HepG2 (cell line): ENCODE results near the gene PASK. TPM values are rescaled to one million over a fixed set of nuclear protein-coding genes. Genes with fewer than 3 reads are reported as not detected.
A peak's percentile ranks its signal among the peaks of the same experiment; 100 is the strongest.

Source experiments
- ARID5B ChIP-seq: IDR thresholded peaks from 2 replicates; pipeline ENCODE4 v1.4.0; 2020; ENCODE audit warnings: mild to moderate bottlenecking, missing genetic modification reagents
- HNF1B ChIP-seq: sonication (generic); formaldehyde crosslinking; IDR thresholded peaks from 2 replicates; pipeline ENCODE4 v1.5.1; 2020; ENCODE audit warnings: mild to moderate bottlenecking, moderate library complexity, missing genetic modification reagents
- KAT7 ChIP-seq: IDR thresholded peaks from 2 replicates; pipeline ENCODE4 v1.6.1; 2018; ENCODE audit warnings: borderline replicate concordance, missing compliant biosample characterization
- MEF2D ChIP-seq: sonication (generic); formaldehyde crosslinking; IDR thresholded peaks from 2 replicates; pipeline ENCODE4 v1.5.1; 2020; ENCODE audit warnings: mild to moderate bottlenecking, missing genetic modification reagents
- NR2F2 ChIP-seq: IDR thresholded peaks from 2 replicates; pipeline ENCODE4 v1.6.1; 2012; ENCODE audit warnings: low read depth, inconsistent platforms, borderline replicate concordance
- ZC3H4 ChIP-seq: sonication (generic); formaldehyde crosslinking; IDR thresholded peaks from 2 replicates; pipeline ENCODE4 v1.4.0; 2020; ENCODE audit warnings: missing genetic modification reagents, borderline replicate concordance
- ZFP1 ChIP-seq: IDR thresholded peaks from 2 replicates; pipeline ENCODE4 v1.6.1; 2016
- ZGPAT ChIP-seq: IDR thresholded peaks from 2 replicates; pipeline ENCODE4 v1.6.1; 2016; ENCODE audit warnings: mild to moderate bottlenecking
- ZNF670 ChIP-seq: sonication (generic); formaldehyde crosslinking; IDR thresholded peaks from 2 replicates; pipeline ENCODE4 v1.8.0; 2022; ENCODE audit warnings: mild to moderate bottlenecking, missing genetic modification reagents, borderline replicate concordance
- ZNF687 ChIP-seq: sonication (generic); formaldehyde crosslinking; IDR thresholded peaks from 2 replicates; pipeline ENCODE4 v1.5.1; 2020; ENCODE audit warnings: mild to moderate bottlenecking, missing genetic modification reagents, moderate library complexity
- ZNF749 ChIP-seq: sonication (generic); formaldehyde crosslinking; IDR thresholded peaks from 2 replicates; pipeline ENCODE4 v1.8.0; 2022; ENCODE audit warnings: mild to moderate bottlenecking, missing genetic modification reagents, moderate library complexity, borderline replicate concordance
- polyA plus RNA-seq, 8 experiments: library from polyadenylated mRNA; depleted of rRNA in 3 of 8; stranded (reverse) in 7 of 8; unstranded in 1 of 8; fragments of >200 nt; fragmentation: Illumina TruSeq in 4 of 8; extraction: Trizol in 4 of 8; gene quantifications; 2 replicates each; pipeline versions ENCODE4 v1.2.1 to v1.2.3, GENCODE V29; 2011 to 2016; ENCODE audit warnings: low read depth in 4 of 8, missing spikeins in 1 of 8, mixed read lengths in 1 of 8; ENCODE audit not compliant: insufficient read depth in 1 of 8
- total RNA-seq, 5 experiments: library from RNA; depleted of rRNA; stranded (reverse); fragments of >200 nt; fragmentation: Illumina TruSeq; extraction: Trizol; gene quantifications; 2 replicates each; pipeline ENCODE4 v1.2.3, GENCODE V29; 2016; ENCODE audit warnings: low read depth in 1 of 5

PASK gene
- total and polyA plus RNA-seq, 2 of the 13 experiments (the other 11 are each of a cell fraction or from before 2014, with no cell fraction given) = 6.9 to 17.0 TPM

DNA sequence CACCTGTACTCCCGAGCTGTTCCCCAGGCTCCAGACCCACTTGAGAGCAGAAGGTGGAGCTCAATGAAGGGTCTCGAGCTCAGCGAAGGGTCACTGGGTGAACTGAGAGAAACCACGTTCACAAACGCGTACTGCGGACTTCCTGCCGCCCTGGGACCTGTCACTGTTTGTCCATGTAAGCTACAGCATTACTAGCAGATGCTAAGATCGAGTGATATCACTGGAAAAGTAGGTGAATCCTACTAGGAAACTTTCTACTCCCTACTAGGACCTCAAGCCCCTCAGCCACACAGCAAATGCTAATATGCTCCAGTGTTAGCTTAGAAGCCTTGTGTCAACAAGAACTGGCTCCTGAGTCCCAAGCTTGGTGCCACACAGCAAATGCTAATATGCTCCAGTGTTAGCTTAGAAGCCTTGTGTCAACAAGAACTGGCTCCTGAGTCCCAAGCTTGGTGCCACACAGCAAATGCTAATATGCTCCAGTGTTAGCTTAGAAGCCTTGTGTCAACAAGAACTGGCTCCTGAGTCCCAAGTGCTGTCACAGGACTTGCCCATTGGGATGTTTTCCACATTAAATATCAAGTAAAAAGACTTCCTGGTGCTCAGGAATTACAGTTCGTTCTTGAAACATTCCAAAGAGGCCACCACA, 56.0 kb downstream of the PASK start (continued):
- TF ChIP-seq ZNF670 = peak; percentile 49; the same call in 1 of the 2 replicates
- TF ChIP-seq ARID5B (CRISPR knock-in tag) = peak; percentile 95
- peak; percentile 81; the same call in 1 of the 2 replicates for TF ChIP-seq ZFP1 (CRISPR knock-in tag)
- peak; percentile 52 for TF ChIP-seq ZNF687 (CRISPR knock-in tag)
- peak; percentile 92 for TF ChIP-seq ZGPAT
- TF ChIP-seq MEF2D = 0 out of 2 replicates have a peak, but pooled peaks have one; percentile 14
- TF ChIP-seq NR2F2 = peak; percentile 79
- peak; percentile 75; the same call in 1 of the 2 replicates for TF ChIP-seq ZNF749
- TF ChIP-seq ZC3H4 (CRISPR knock-in tag) = 0 out of 2 replicates have a peak, but pooled peaks have one; percentile 72
- peak; percentile 65; the same call in 1 of the 2 replicates for TF ChIP-seq HNF1B (CRISPR knock-in tag)
- 0 out of 2 replicates have a peak, but pooled peaks have one; percentile 66 for TF ChIP-seq KAT7 (CRISPR knock-in tag)
